ENCODE data around the gene PPP2R2D.

Gene PPP2R2D

GRCh38 chr10:131900350-131901152 lies at the start of gene PPP2R2D:
Gene PPP2R2D, plus strand, starts transcription at chr10:131901008. Its CDS starts 141 bp downstream, at chr10:131901149.
- peak; percentile 86 to 88 for DNase-seq

- no peak for DNase-seq
These were observed 49.5 kb upstream of the PPP2R2D start for GRCh38 chr10:131851346-131851745.

DNA sequence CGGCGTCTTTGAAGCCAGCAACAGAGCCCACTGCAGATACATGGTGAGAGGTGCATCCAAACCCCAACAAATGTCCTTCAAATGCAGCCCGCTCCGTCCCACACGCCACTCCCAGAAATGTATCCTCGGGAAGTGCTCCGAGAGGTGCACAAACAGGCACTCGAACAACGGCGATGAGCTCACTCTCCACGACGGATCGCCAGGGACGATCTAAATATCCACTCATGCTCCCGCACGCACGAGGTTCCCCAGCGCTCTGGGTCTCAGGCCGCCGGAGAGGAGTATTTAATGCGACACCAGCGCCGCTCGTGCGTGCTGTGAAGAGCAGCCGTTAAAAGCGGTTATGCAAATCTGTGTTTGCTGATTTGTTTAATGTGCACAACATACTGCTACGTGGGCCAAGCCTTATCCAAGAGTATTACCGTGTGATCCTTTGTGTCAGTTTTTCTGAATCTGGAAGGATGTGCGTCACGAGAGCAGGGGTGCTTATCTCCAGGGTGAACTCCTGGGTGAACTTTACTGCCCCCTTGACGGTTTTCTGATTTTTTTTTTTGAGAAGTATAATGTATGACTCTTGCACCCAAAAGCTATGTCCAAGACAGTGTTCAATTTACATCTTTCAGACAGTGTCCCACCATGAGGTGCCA lies 48.5 kb upstream of the PPP2R2D start:
- no peak for DNase-seq

- no peak for DNase-seq
These were observed 47.8 kb upstream of the PPP2R2D start for GRCh38 chr10:131852823-131853609.

GRCh38 chr10:131853610-131853964 lies 47.2 kb upstream of the PPP2R2D start:
- DNase-seq: no peak

GRCh38 chr10:131854579-131855335 lies 46.1 kb upstream of the PPP2R2D start:
- no peak for DNase-seq

- DNase-seq: no peak
These were observed 45.1 kb upstream of the PPP2R2D start for GRCh38 chr10:131855461-131856401.

- no peak for DNase-seq
These were observed 44.2 kb upstream of the PPP2R2D start for GRCh38 chr10:131856441-131857094.

DNA sequence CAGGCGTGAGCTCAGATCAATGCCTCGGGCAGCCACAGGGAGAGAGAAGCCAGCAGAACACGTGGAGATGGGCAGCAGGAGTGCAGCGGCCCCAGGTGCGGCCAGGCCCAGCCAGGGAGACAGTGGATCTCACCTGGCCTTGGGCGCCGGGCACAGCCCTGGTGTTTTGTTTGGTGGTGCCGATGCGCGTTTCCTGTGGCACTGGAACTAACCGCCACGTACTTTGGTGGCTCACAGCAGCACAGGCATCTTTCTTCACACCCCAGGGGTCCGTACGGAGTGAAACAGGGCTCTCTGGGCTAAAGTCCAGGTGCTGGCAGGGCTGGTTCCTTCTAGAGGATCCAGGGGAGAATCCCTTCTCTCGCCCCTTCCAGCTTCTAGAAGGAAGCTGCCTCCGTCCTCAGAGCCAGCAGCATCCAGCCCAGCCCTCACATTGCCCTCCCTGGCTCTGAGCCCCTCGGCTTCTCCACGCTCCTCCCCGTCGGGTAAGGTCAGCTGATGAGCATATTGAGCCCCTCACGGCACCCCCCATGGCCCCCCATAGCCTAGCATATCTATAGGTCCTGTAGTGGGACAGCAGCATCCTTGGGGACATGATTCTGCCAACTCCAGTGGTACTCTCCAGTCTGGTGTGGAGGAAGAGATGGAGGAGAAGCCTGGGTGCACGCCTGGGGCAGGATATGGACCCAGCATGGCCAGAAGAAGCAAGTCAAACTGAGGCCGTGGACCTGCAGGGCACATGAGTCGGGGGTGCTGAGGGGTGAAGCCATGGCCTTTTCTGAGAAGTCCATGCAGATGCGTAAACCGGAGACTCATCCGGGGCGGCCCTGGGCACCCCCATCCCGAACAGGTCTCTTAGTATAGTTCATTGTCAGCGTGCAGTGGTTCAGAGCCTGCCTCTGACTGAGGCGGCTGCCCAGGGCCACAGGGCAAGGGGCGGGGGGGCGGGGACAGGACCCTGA lies 43.4 kb upstream of the PPP2R2D start:
- DNase-seq: no peak

- DNase-seq: no peak
These were observed 42.7 kb upstream of the PPP2R2D start for GRCh38 chr10:131858118-131858515.

- DNase-seq: no peak
These were observed 42.0 kb upstream of the PPP2R2D start for GRCh38 chr10:131858583-131859340.

GRCh38 chr10:131859341-131860020 lies 41.3 kb upstream of the PPP2R2D start:
- no peak for DNase-seq

GRCh38 chr10:131860311-131860710 lies 40.5 kb upstream of the PPP2R2D start:
- no peak for DNase-seq

GRCh38 chr10:131860806-131861440 lies 39.9 kb upstream of the PPP2R2D start:
- DNase-seq: no peak

- no peak for DNase-seq
These were observed 38.3 kb upstream of the PPP2R2D start for GRCh38 chr10:131862548-131862947.

GRCh38 chr10:131865223-131865917 lies 35.4 kb upstream of the PPP2R2D start:
- no peak for DNase-seq

DNA sequence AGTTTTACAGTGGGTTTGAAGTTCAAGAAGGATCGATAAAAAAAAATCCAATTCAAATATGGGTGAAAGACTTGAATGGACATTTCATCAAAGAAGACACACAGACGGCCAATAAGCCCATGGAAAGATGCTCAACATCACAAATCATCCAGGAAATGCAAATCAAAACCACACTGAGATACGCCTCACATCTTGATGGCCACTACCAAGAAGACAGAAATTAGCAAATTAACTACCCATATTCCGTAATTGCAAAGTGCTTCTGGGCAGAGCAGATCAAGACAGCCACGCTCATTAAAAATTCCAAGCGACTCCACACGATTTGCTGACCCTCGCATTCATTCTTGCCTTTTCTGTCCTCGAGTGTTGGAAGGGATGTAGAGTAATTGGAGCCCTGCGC lies 34.1 kb upstream of the PPP2R2D start:
- DNase-seq: no peak
